IPS-NIHi7 (cell line): Measurements from ENCODE around the gene ATP6V1F.

Experiments used
- DNase-seq: peaks from one replicate; pipeline ENCODE4 v3.0.0; 2012; ENCODE audit warnings: mixed read lengths; ENCODE audit errors: extremely low spot score

The ATP6V1F gene

GRCh38 chr7:128835790-128836641 lies 26.6 kb upstream of the ATP6V1F start:
- DNase-seq: no peak

- DNase-seq: no peak
Observed at GRCh38 chr7:128836729-128837348, 25.8 kb upstream of the ATP6V1F start.

- no peak for DNase-seq
Observed at GRCh38 chr7:128837521-128837921, 25.1 kb upstream of the ATP6V1F start.

GRCh38 chr7:128838109-128838779 lies 24.4 kb upstream of the ATP6V1F start:
- no peak for DNase-seq

- DNase-seq: no peak
Observed at GRCh38 chr7:128838981-128839731, 23.5 kb upstream of the ATP6V1F start.

GRCh38 chr7:128839751-128840177 lies 22.9 kb upstream of the ATP6V1F start:
- DNase-seq: no peak

GRCh38 chr7:128840326-128841170 lies 22.1 kb upstream of the ATP6V1F start:
- no peak for DNase-seq

GRCh38 chr7:128841171-128841690 lies 21.4 kb upstream of the ATP6V1F start:
- no peak for DNase-seq

GRCh38 chr7:128841921-128842673 lies 20.6 kb upstream of the ATP6V1F start:
- DNase-seq: peak; percentile 91

- no peak for DNase-seq
Observed at GRCh38 chr7:128842674-128843641, 19.7 kb upstream of the ATP6V1F start.

- no peak for DNase-seq
Observed at GRCh38 chr7:128843938-128844621, 18.6 kb upstream of the ATP6V1F start.

- no peak for DNase-seq
Observed at GRCh38 chr7:128844777-128845311, 17.8 kb upstream of the ATP6V1F start.

GRCh38 chr7:128845475-128845874 lies 17.2 kb upstream of the ATP6V1F start:
- no peak for DNase-seq

- DNase-seq: no peak
Observed at GRCh38 chr7:128845987-128846386, 16.7 kb upstream of the ATP6V1F start.

GRCh38 chr7:128846781-128847444 lies 15.7 kb upstream of the ATP6V1F start:
- DNase-seq: no peak

GRCh38 chr7:128847721-128848211 lies 14.9 kb upstream of the ATP6V1F start:
- DNase-seq: no peak
